Lower leg skin (tissue), 4 donors: ENCODE measurements around the gene SIGLEC9. TPM values are rescaled to one million over a fixed set of nuclear protein-coding genes. Genes with fewer than 3 reads are reported as not detected.

Experiments
- DNase-seq, 2 donors: peaks; one replicate each; pipeline ENCODE4 v3.0.0-alpha.2; 2019; ENCODE audit warnings: low spot score in 2 of 2
- H3K4me3 ChIP-seq: fragments of 200-600 bp; sonication (generic); 2 replicates; pipeline ENCODE4 v1.5.1; 2017; ENCODE audit warnings: mild to moderate bottlenecking, low read depth; ENCODE audit not compliant: poor library complexity, severe bottlenecking
- CTCF ChIP-seq, 3 donors: fragments of 450-650 bp; IDR thresholded peaks; one replicate each; pipeline ENCODE4 v1.5.1; 2016; ENCODE audit warnings: antibody characterized with exemption in 3 of 3, mild to moderate bottlenecking in 3 of 3, moderate library complexity in 2 of 3
- POLR2A ChIP-seq, 2 donors: fragments of 450-650 bp; IDR thresholded peaks; one replicate each; pipeline ENCODE4 v1.6.1; 2016 to 2017; ENCODE audit warnings: antibody characterized with exemption in 2 of 2, mild to moderate bottlenecking in 1 of 2, moderate library complexity in 1 of 2
- WGBS, 2 donors: methylation state at CpG; one replicate each; pipeline ENCODE4 v1.1.5; 2018; 5-methylcytosine and 5-hydroxymethylcytosine counted together
- intact Hi-C: fragments of 100-400 bp; cut with DNase I; formaldehyde crosslinking; loops from one replicate; pipeline ENCODE4 v1.15.0; 2023; ENCODE audit warnings: low total_unique reads
- total RNA-seq, 4 donors: library from RNA; depleted of rRNA; stranded (reverse); fragments of >200 nt; gene quantifications; one replicate each; pipeline ENCODE4 v1.1.0, GENCODE V29; 2016

Gene SIGLEC9
- total RNA-seq, 4 donors from 2014 or later, result 0.15 to 2.7 (median 1.2) TPM

- peak in 1 of 2 donors; percentile 81 for DNase-seq
- WGBS, 2 donors, result 83% methylated on average over 9 of the region's 9 CpGs
- intact Hi-C loops, result no loop called here
- TF ChIP-seq POLR2A (IDR thresholded peaks at IDR 0.05), result no peak
- TF ChIP-seq CTCF (IDR thresholded peaks at IDR 0.05), result no peak
- H3K4me3 ChIP-seq, result no peak overlapping the region
These were observed 13.2 kb downstream of the SIGLEC9 start for GRCh38 chr19:51137792-51138425.

- H3K4me3 ChIP-seq, result no peak overlapping the region
- intact Hi-C loops, result no loop called here
- WGBS, 2 donors, result 77 to 79% methylated on average over 6 of the region's 6 CpGs
- DNase-seq, result peak in 1 of 2 donors; percentile 86
- TF ChIP-seq POLR2A (IDR thresholded peaks at IDR 0.05), result no peak
- no peak for TF ChIP-seq CTCF (IDR thresholded peaks at IDR 0.05)
These were observed 13.9 kb downstream of the SIGLEC9 start for GRCh38 chr19:51138549-51138979.

GRCh38 chr19:51139299-51140014, 14.8 kb downstream of the SIGLEC9 start:
- intact Hi-C loops, result no loop called here
- 62 to 72% methylated on average over 4 of the region's 4 CpGs for WGBS, 2 donors
- DNase-seq, result no peak
- H3K4me3 ChIP-seq, result no peak overlapping the region
- TF ChIP-seq CTCF (IDR thresholded peaks at IDR 0.05) (no peak), POLR2A (IDR thresholded peaks at IDR 0.05) (no peak)

GRCh38 chr19:51140441-51140840, 15.7 kb downstream of the SIGLEC9 start:
- WGBS, 2 donors, result 34% methylated on average over 6 of the region's 6 CpGs
- DNase-seq, result no peak
- H3K4me3 ChIP-seq, result no peak overlapping the region
- TF ChIP-seq CTCF (IDR thresholded peaks at IDR 0.05) (no peak), POLR2A (IDR thresholded peaks at IDR 0.05) (no peak)
- intact Hi-C loops, result no loop called here

GRCh38 chr19:51141181-51141580, 16.5 kb downstream of the SIGLEC9 start:
- intact Hi-C loops, result no loop called here
- 67 to 78% methylated on average over 6 of the region's 6 CpGs for WGBS, 2 donors
- TF ChIP-seq POLR2A (IDR thresholded peaks at IDR 0.05), result no peak
- no peak for TF ChIP-seq CTCF (IDR thresholded peaks at IDR 0.05)
- no peak overlapping the region for H3K4me3 ChIP-seq
- no peak for DNase-seq
